ENCODE measurements around the gene PCDHB8.
"Not testable (repeated sequence)": the region's sequence is repeated elsewhere in the genome, so short reads cannot be mapped to it uniquely, and the experiment has no call there.

The PCDHB8 gene

DNA sequence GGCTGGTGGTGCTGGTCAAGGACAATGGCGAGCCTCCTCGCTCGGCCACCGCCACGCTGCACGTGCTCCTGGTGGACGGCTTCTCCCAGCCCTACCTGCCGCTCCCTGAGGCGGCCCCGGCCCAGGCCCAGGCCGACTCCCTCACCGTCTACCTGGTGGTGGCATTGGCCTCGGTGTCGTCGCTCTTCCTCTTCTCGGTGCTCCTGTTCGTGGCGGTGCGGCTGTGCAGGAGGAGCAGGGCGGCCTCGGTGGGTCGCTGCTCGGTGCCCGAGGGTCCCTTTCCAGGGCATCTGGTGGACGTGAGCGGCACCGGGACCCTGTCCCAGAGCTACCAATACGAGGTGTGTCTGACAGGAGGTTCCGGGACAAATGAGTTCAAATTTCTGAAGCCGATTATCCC is 47.8 kb downstream of the PCDHB8 start:
- DNase-seq (ENCODE audit: low spot score in 2 of 2); H3K4me1 ChIP-seq; H3K9me3 ChIP-seq; H3K27me3 ChIP-seq (ENCODE audit: low read depth); H3K36me3 ChIP-seq (replicated peaks); in situ Hi-C loops (cut with MboI; ENCODE audit: low sequenced_read_pairs); H3K4me3 ChIP-seq: not testable (repeated sequence)

All from HAP-1 (cell line).